Subcutaneous abdominal adipose tissue (tissue), 5 donors: ENCODE measurements around the gene ANAPC1.
"Not testable (repeated sequence)": the region's sequence is repeated elsewhere in the genome, so short reads cannot be mapped to it uniquely, and the experiment has no call there.

Experiments
- H3K27ac ChIP-seq: one replicate; pipeline ENCODE4 v1.7.0; 2013; ENCODE audit warnings: low read depth, mild to moderate bottlenecking, inconsistent platforms, low read length, moderate library complexity
- H3K27me3 ChIP-seq, 5 donors: one replicate each; pipeline ENCODE4 v1.7.0; 2013; ENCODE audit warnings: low read length in 5 of 5, inconsistent platforms in 1 of 5; ENCODE audit not compliant: control insufficient read depth in 5 of 5, insufficient read depth in 4 of 5
- H3K36me3 ChIP-seq, 5 donors: one replicate each; pipeline ENCODE4 v1.7.0; 2013; ENCODE audit warnings: low read length in 5 of 5; ENCODE audit not compliant: control insufficient read depth in 5 of 5, insufficient read depth in 5 of 5
- H3K4me1 ChIP-seq, 5 donors: one replicate each; pipeline ENCODE4 v1.7.0; 2013; ENCODE audit warnings: low read length in 5 of 5, mild to moderate bottlenecking in 3 of 5, moderate library complexity in 1 of 5; ENCODE audit not compliant: control insufficient read depth in 5 of 5, insufficient read depth in 5 of 5
- H3K4me3 ChIP-seq, 5 donors: one replicate each; pipeline ENCODE4 v1.7.0; 2013; ENCODE audit warnings: low read length in 5 of 5, low read depth in 1 of 5
- H3K9ac ChIP-seq, 5 donors: one replicate each; pipeline ENCODE4 v1.7.0; 2013; ENCODE audit warnings: low read length in 5 of 5, mild to moderate bottlenecking in 4 of 5, moderate library complexity in 3 of 5
- H3K9me3 ChIP-seq, 5 donors: one replicate each; pipeline ENCODE4 v1.7.0; 2013; ENCODE audit warnings: low read length in 5 of 5; ENCODE audit not compliant: control insufficient read depth in 5 of 5
- donor health status: healthy.
- donor health status: healthy.
- donor health status: healthy.
- donor health status: healthy.
- donor health status: healthy.

The ANAPC1 gene

DNA sequence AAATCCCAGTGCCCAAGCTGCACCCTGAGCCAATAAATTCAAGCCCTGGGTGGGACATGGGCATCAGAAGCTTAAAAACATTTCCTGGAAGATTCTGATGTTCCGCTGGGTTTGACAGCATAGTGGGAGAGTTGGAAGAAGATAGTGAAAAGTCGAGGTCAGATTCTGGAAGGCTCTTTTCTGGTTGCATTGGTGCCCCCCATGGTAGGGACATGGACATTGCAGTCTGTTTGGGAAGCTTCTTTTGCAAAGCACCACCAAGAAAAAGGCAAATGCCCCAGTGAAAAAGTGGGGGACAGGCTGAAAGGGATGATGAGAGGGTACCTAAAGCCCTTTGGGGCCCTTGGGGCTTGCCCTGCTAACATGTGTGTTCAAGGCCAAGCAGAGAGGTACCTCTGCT lies 35.4 kb upstream of the ANAPC1 start:
- Histone ChIP-seq H3K27me3 (no peaks in the 10 kb centered on the region), H3K9me3 (no peaks in the 10 kb centered on the region), H3K27ac (no peak overlapping the region), H3K36me3 (peaks cover 0 to 3% (median 0%) of the 10 kb centered on the region in 5 donors), H3K9ac (no peak overlapping the region), H3K4me1 (peaks cover 3 to 21% (median 14%) of the 10 kb centered on the region in 5 donors), H3K4me3 (no peak overlapping the region)

DNA sequence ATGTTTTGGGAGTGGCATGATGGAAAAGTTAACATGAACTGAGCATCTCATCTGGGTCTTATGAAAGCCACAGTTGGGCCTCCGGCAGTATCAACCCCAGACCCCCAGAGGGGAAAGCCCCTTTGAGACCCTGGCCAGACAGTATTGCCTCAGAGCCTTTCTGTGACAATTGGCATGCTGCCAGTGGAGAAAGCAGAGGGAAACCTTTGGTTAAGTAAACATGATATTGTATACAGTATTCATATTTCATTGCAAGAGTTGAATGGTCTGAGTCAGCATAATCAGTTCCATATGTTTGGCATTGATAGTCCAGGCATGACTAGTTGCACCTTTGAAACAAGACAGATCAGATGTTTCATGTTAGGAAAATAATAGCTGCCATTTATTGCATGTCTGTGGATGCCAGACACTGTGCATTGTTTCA lies 34.4 kb upstream of the ANAPC1 start:
- H3K4me1 ChIP-seq = peaks cover 3 to 18% (median 14%) of the 10 kb centered on the region in 5 donors
- H3K27ac ChIP-seq = no peak overlapping the region
- H3K9me3 ChIP-seq = no peaks in the 10 kb centered on the region
- H3K9ac ChIP-seq = no peak overlapping the region
- H3K4me3 ChIP-seq = no peak overlapping the region
- H3K36me3 ChIP-seq = peaks cover 0 to 3% (median 0%) of the 10 kb centered on the region in 5 donors
- H3K27me3 ChIP-seq = no peaks in the 10 kb centered on the region

DNA sequence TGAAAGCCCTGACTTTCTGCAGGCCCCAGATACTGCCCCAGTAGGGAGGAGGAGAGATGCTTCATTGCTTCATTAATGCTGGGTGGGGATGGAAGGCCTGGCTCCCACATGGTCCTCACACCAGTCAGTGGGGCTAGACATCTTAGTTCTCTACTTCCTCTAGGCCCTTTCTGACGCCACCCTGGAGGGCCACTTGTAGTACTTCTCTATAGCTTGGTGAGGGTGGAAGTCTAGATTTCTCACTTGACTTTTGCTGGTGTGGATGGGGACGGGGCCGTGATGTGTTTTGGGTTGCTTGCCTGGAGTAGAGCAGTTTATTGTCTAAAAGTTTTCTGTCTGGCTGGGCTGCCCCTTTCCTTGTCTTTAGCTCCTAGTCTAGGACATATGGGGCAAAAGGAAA lies 33.1 kb upstream of the ANAPC1 start:
- Histone ChIP-seq H3K9ac (no peak overlapping the region), H3K27me3 (no peaks in the 10 kb centered on the region), H3K36me3 (no peaks in the 10 kb centered on the region), H3K27ac (no peak overlapping the region), H3K9me3 (no peaks in the 10 kb centered on the region), H3K4me1 (peaks cover 3 to 18% (median 16%) of the 10 kb centered on the region in 5 donors), H3K4me3 (no peak overlapping the region)

DNA sequence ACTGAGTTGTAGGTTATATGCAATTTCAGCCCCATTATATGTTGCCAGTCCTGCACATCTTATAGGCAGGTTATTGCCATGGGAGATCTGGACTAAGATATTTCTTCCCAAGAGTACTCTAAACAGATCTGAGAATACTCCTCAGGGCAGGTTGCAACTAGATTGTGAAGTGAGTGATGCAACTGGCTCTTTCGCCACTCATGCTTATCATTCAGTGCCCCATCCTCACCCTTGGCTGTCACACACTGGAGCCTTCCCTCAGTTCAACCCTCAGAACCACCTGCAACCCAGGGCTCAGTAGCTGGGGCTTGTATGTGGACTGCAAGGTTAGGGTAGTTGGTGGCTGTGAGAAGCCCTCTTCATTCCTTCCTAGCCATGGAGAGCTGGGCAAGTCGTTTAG lies 28.6 kb upstream of the ANAPC1 start:
- H3K27me3 ChIP-seq = no peaks in the 10 kb centered on the region
- peaks cover 0 to 15% (median 4%) of the 10 kb centered on the region in 5 donors for H3K4me1 ChIP-seq
- H3K27ac ChIP-seq = no peak overlapping the region
- no peaks in the 10 kb centered on the region for H3K36me3 ChIP-seq
- H3K9me3 ChIP-seq = no peaks in the 10 kb centered on the region
- H3K9ac ChIP-seq = no peak overlapping the region
- H3K4me3 ChIP-seq = no peak overlapping the region

DNA sequence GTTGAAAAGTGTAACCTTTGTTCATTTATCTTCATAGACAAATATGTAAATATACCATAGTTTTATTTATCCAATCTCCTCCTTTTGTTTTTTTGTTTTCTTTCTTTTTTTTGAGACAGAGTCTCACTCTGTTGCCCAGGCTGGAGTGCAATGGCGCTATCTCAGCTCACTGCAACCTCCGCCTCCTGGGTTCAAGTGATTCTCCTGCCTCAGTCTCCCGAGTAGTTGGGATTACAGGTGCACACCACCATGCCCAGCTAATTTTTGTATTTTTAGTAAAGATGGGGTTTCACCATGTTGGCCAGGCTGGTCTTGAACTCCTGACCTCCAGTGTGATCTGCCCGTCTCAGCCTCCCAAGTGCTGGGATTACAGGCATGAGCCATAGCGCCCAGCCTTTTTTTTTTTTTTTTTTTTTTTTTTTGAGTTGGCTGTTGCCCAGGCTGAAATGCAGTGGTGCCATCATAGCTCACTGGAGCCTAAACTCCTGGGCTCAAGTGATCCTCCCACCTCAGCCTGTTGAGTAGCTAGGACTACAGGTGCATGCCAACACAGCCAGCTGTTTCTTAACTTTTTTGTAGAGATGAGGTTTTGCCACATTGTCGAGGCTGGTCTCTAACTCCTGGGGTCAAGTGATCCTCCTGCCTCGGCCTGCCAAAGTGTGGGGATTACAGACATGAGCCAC lies 27.4 kb upstream of the ANAPC1 start:
- not testable (repeated sequence) for H3K9me3 ChIP-seq, H3K36me3 ChIP-seq, H3K27ac ChIP-seq, H3K27me3 ChIP-seq, H3K4me3 ChIP-seq, H3K9ac ChIP-seq
- peaks cover under 1 to 23% (median 4%) of the 10 kb centered on the region in 5 donors for H3K4me1 ChIP-seq

DNA sequence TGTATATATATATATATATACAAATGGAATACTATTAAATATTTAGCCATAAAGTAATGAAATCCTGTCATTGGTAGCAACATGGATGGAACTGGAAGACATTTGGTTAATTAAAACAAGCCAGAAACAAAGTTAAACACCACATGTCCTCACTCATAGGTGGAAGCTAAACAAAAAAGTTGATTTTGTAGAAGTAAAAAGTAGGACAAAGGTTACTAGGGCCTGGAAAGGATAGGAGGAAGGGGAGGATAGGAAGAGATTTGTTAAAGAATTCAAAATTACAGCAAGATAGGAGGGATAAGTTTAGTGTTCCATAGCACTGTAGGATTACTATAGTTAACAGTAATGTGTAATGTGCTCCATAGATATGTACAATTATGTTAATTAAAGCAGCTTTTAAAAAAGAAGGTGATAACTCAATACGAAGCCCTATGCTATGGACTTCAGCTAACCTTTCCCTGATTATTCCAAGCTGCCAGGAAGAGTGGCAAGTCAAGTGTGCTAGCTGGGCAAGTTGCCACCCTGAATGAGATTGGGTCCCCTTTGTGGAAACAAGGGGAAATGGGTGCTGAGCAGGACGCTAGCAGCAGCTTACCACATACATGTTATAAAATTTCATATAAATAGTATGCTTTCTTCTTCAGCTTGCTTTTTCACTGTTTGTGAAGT lies 26.8 kb upstream of the ANAPC1 start:
- H3K9ac ChIP-seq = no peak overlapping the region
- peaks cover 4 to 30% (median 5%) of the 10 kb centered on the region in 5 donors for H3K4me1 ChIP-seq
- H3K27me3 ChIP-seq = no peaks in the 10 kb centered on the region
- no peaks in the 10 kb centered on the region for H3K9me3 ChIP-seq
- no peak overlapping the region for H3K4me3 ChIP-seq
- H3K27ac ChIP-seq = no peak overlapping the region
- H3K36me3 ChIP-seq = no peaks in the 10 kb centered on the region

DNA sequence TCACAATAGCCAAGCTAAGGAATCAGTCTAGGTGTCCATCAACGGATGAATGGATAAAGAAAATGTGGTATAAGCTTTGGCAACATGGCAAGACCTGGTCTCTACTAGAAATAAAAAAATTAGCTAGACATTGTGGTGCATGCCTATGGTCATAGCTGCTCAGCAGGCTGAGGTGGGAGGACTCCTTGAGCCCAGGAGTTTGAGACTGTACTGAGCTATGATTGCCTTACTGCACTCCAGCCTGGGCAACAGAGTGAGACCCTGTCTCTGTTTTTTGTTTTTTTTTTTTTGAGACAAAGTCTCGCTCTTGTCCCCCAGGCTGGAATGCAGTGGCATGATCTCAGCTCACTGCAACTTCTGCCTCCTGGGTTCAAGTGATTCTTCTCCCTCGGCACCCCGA lies 26.0 kb upstream of the ANAPC1 start:
- not testable (repeated sequence) for H3K9ac ChIP-seq, H3K36me3 ChIP-seq, H3K9me3 ChIP-seq, H3K4me3 ChIP-seq, H3K27ac ChIP-seq, H3K27me3 ChIP-seq
- H3K4me1 ChIP-seq = peaks cover 4 to 33% (median 5%) of the 10 kb centered on the region in 5 donors

DNA sequence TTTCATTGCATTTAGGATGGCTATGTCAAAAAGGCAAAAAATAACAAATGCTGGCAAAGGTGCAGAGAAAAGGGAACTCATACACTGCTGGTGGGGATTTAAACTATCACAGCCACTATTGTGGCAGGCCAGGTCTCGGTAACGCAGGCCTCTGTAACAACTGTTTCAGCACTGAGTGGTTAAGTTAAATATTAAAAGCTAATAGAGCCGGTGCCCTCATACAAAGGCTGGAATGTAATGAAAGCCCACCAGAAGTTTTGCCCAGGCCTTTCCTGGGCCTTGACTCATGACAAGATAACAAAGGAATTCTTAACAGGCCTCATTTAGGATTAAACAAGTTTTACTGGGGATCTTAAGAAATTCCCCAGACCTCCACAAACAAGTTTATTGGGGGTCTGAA lies 25.1 kb upstream of the ANAPC1 start:
- Histone ChIP-seq H3K4me3 (no peak overlapping the region), H3K27me3 (no peaks in the 10 kb centered on the region), H3K4me1 (peaks cover 4 to 38% (median 7%) of the 10 kb centered on the region in 5 donors), H3K27ac (no peak overlapping the region), H3K9me3 (no peaks in the 10 kb centered on the region), H3K36me3 (no peaks in the 10 kb centered on the region), H3K9ac (no peak overlapping the region)

DNA sequence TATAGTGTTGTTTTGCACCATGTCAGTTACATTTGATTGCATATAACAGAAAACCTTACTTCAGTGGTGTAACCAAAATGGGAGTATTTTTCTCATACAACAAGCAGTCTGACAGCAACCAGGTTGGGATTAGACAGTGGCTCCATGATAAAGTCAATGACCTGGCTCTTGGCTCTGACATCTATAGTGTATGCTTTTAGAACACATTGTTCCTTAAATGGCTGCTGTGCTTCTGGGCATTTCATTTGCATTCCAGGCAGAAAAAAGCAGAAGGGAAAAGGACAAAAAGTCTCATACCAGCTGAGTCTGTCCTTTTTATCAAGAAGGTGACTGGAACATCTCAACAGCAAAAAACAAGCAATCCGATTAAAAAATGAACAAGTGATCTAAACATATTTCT lies 24.6 kb upstream of the ANAPC1 start:
- no peaks in the 10 kb centered on the region for H3K9me3 ChIP-seq
- H3K27ac ChIP-seq = no peak overlapping the region
- no peak overlapping the region for H3K9ac ChIP-seq
- H3K27me3 ChIP-seq = no peaks in the 10 kb centered on the region
- H3K4me3 ChIP-seq = no peak overlapping the region
- H3K36me3 ChIP-seq = no peaks in the 10 kb centered on the region
- peaks cover 4 to 43% (median 7%) of the 10 kb centered on the region in 5 donors for H3K4me1 ChIP-seq

DNA sequence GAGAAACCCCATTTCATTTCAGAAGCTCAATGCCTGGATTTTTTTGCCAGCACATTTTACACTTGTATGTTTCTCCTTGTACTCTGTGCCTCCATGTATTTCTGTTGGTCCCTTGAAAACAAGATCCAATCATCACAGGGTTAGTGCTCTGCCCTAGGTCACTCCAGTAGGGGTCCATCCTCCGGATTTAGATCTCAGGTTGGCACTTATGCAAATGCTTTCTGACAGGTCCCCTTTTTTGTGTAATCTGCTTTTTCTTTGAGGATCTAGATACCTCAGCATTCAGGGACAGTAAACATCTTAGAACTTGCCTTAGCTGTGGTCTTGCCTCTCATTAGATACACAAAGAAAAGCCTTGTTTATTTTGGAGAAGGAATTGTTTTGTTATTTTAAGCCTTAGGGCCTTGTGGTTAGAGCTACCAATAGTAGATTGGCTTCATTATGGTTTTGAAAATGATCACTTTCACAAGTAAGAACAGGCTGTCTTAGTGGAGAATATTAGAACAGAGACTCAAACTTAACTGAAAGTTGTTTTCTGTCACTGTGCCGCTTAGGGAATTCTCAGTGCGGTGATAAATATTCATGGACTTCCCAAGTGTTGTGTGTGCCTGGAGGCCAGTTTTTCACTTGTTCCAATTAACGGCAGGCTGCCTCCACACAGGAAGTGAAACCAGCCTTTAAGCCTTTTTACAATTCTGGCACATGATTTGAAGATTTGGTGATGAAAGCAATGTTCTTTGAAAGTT lies 22.2 kb upstream of the ANAPC1 start:
- Histone ChIP-seq H3K27ac (peak overlapping the region; percentile 44), H3K9ac (peak overlapping the region in 1 of 5 donors; percentile 44), H3K4me3 (no peak overlapping the region), H3K27me3 (peaks cover 0 to 2% (median 0%) of the 10 kb centered on the region in 5 donors), H3K36me3 (no peaks in the 10 kb centered on the region), H3K4me1 (peaks cover 4 to 51% (median 12%) of the 10 kb centered on the region in 5 donors), H3K9me3 (no peaks in the 10 kb centered on the region)
